Astrocyte (in vitro differentiated cells and primary cell): ENCODE data around the gene ECM1.

ENCODE experiments used
- CTCF ChIP-seq: IDR thresholded peaks from 2 replicates; pipeline ENCODE4 v1.5.1; 2011; ENCODE audit warnings: low read depth, mild to moderate bottlenecking, inconsistent platforms, low read length, moderate library complexity; ENCODE audit not compliant: insufficient read depth
- EZH2 ChIP-seq: IDR thresholded peaks from 2 replicates; pipeline ENCODE4 v1.6.1; 2012; ENCODE audit warnings: mild to moderate bottlenecking, low read length, inconsistent platforms; ENCODE audit not compliant: insufficient read depth

DNA sequence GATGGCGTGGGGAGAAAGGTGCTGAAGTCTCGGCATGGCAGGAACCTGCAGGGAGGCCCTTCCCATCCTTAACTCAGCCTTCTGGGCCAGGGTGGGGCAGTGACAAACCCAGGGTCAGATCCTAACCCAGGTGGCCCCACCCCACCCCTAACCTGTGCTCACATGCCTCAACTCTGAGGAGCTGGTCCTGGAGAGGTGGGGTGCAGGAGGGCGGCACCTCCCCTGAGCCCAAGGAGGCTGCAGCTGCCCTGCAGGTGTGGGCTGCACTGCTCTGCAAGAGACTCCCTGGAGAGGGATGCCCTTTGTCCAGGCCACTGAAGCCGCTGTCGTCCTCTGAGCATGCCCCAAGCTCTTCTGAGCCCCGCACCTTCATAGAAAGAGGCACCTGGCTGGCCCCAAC is 26.1 kb downstream of the ECM1 start:
- no peak for TF ChIP-seq CTCF
- TF ChIP-seq EZH2, result no peak
